Left kidney (tissue), 2 donors: ENCODE measurements around the gene GJA3. TPM values are rescaled to one million over a fixed set of nuclear protein-coding genes. Genes with fewer than 3 reads are reported as not detected.

Experiments
- DNase-seq: peaks from one replicate; pipeline ENCODE4 v3.0.0-alpha.2; 2013
- polyA plus RNA-seq: library from polyadenylated mRNA; unstranded; fragments of 120-200 nt; gene quantifications from one replicate; pipeline ENCODE4 v1.2.1, GENCODE V29; 2013; ENCODE audit not compliant: insufficient read length

Gene GJA3
- polyA plus RNA-seq, 1 donor: 11.3 TPM

GRCh38 chr13:20151612-20152011 is 9.2 kb downstream of the GJA3 start:
- no peak for DNase-seq

DNA sequence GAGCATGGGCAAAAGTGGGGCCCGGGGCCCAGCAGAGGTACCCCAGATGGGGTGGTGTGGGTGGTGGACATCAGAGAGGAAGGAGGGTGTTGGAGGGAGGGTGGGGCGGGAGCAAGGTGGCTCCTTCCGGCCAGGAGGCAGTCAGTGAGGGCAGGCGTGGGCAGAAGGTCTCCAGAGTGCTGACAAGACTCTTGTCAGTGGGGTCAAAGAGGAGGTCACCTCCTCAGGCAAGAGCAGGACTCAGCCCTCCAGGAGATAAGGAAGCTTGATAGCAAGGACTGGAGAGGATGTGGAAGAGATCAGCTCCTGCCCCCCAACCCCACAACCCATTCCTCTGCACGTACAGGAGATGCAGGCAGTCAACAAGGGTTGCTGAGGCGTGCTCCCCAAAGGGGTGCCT is 9.8 kb downstream of the GJA3 start:
- DNase-seq: no peak

DNA sequence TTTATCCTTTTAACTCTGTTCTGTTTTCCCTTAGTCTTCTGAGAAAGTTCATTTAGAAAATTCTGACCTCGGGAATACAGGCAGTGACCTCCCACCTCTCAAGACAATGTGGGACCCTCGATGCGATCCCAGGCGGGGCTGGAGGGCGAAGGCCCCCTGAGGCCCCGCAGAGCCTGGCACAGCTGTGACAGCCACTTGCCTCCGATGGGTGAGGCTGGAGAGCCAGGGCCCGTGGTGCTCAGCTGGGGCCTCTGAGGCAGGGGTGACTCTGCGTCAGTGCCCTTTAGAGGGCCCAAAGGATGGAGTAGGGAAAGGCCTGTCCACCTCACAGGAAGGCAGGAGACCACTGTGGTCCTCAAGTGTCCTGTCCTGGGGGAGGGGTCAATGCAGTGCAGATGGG is 10.3 kb downstream of the GJA3 start:
- DNase-seq: no peak

GRCh38 chr13:20149762-20150161 is 11.1 kb downstream of the GJA3 start:
- DNase-seq: no peak

DNA sequence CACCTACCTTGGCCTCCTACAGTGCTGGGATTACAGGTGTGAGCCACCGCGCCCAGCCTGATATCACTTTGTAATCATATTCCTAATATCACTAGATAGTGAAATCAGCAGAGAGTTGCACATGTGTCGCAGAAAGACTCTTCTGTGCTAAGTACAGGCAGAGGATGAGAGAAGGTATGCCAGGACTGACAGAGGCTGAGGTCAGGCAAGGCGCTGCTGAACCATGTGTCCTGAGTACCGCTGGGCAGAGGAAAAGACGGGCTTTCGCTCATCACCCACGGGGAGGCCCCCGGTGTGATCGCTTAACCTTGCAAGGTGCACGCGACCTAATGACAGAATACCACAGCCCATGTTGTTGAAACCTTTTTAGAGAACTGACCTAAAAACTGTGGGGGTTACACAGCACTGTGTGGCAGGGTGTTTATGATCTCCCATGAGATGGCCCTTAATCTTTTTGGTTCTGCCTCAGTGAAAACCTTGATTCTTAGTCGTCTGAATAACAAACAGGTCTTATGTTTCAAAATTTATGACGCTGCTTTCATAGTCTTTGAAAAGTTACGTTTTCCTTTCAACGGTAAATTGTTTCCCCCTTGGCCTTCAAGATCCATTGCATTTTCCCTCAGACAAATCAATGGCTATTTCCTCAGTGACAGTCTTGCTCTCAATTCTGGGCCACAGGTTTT is 12.2 kb downstream of the GJA3 start:
- no peak for DNase-seq

GRCh38 chr13:20146381-20146780 is 14.5 kb downstream of the GJA3 start:
- no peak for DNase-seq

DNA sequence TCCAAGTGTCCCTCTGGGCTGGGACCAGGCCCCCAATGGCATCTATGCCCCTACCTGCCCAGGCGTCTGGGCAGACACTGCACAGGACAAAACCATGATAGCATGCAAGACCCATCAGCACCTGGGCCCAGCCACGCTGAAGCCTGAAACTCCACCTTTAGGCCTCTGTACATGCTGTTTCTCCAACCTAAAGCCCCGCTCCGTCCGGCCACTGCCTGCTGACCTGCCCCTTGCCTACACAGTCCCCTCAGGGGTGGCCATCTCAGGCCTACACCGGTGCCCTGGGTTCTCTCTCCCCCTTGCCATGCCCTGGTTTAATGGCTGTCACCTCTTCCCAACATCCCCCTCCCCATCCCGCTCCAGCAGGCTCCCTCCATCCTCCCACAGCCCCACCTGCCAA is 15.3 kb downstream of the GJA3 start:
- no peak for DNase-seq

DNA sequence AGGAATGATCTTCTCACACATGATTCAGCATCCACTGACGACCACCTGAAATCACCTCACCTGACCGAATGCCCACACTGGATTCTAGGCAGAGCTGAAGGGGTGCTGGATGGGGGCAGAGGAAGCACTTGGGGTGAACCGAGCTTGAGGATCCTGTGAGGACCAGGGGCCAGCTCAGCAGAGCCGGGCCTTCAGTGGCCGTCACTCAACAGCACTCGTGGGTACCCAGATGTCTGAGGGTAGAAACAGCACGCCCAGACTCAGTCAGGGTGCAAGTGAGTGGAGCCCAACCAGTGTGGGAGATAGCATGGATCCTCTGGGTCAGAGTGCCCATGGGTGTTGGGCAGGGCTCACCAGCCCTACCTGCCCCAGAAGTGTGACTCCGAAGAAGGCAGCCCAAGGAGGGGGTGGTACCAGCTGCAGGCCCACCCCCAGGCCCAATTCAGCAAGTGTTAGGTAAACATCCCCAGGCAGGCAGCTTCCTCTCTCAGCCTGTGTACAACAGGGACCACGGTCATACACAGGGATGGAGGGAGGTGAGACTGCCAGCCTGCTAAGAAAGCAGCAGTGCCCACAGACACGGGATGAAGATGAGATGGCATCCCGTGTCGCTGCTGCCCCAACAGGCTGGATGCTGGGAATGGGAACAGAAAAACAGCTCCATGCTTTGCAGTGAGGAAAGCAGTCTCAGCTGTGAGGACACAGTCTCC is 16.6 kb downstream of the GJA3 start:
- no peak for DNase-seq

DNA sequence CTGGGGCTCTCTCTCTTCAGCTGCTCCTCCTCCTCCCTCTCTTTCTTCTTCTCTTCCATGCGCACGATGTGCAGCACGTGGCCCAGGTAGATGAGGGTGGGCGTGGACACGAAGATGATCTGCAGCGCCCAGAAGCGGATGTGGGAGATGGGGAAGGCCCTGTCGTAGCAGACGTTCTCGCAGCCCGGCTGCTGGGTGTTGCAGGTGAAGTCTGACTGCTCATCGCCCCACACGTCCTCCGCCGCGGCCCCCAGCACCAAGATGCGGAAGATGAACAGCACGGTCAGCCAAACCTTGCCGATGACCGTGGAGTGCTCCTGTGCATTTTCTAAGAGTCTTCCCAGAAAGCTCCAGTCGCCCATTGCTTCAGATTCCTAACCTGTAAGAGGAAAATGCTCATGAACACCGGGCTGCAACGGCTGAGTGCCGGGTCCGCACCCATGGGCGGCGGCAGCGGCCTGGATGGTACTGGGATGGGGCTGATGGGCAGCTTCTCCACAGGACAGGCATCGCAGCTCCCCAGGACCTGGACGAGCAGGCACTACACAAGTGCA is 17.8 kb downstream of the GJA3 start:
- no peak for DNase-seq

- no peak for DNase-seq
Observed at GRCh38 chr13:20142023-20142926, 18.6 kb downstream of the GJA3 start.

GRCh38 chr13:20141238-20142022 is 19.4 kb downstream of the GJA3 start:
- DNase-seq: no peak

- DNase-seq: no peak
Observed at GRCh38 chr13:20140487-20140886, 20.4 kb downstream of the GJA3 start.

DNA sequence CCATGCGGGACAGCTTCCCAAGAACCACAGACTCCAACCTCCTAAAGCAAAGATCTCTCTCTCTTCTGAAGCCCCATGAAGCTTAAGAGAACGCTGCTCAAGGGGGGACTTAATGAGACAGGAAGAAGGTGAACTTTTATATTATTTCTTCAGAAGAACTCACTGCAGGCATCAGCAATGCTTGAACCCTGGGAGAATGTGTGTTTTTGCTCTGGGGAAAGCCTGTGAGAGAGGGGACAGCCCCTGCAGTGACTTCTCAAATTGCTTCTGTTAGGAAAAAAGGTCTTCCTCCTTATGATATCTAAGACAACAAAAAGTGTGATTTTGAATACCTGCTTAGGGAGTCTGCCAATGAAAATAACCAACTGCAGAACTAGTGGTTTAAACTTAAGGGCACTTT is 23.0 kb downstream of the GJA3 start:
- no peak for DNase-seq

GRCh38 chr13:20136781-20137703 is 23.8 kb downstream of the GJA3 start:
- no peak for DNase-seq

- no peak for DNase-seq
Observed at GRCh38 chr13:20134732-20135131, 26.1 kb downstream of the GJA3 start.

GRCh38 chr13:20132052-20132634 is 28.7 kb downstream of the GJA3 start:
- DNase-seq: no peak

- DNase-seq: no peak
Observed at GRCh38 chr13:20131057-20131832, 29.6 kb downstream of the GJA3 start.

GRCh38 chr13:20130652-20131051 is 30.2 kb downstream of the GJA3 start:
- DNase-seq: no peak

DNA sequence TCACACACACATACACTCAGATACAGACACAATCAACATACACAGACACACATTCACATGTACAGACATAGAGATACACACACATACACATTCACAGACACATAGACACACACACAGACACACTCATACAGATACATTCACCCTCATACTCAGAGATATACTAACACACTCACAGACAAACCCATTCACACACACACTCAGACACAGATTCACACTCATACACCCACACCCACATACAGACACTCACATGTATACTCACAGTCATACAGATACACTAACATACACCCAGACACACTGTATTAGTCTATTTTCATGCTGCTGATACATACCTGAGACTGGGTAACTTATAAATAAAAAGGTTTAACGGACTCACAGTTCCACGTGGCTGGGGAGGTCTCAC is 30.8 kb downstream of the GJA3 start:
- no peak for DNase-seq
